NCI-H2196 treated with DMSO at 0.1 percent for 48 hours (cell line): ENCODE measurements around the gene STPG4.

ENCODE experiments used
- DNase-seq: peaks from one replicate; lab custom pipeline; 2025; ENCODE audit not compliant: unreplicated experiment; lab: John Stamatoyannopoulos, UW

The STPG4 gene

GRCh38 chr2:47037678-47038077 lies 117.4 kb downstream of the STPG4 start:
- no peak for DNase-seq
